NCI-H2107 treated with DMSO at 0.1 percent for 48 hours (cell line): ENCODE measurements around the gene URGCP.
"Not testable (repeated sequence)": the region's sequence is repeated elsewhere in the genome, so short reads cannot be mapped to it uniquely, and the experiment has no call there.

Experiments used
- DNase-seq: peaks from one replicate; lab custom pipeline; 2025; ENCODE audit not compliant: unreplicated experiment; lab: John Stamatoyannopoulos, UW

The URGCP gene

DNA sequence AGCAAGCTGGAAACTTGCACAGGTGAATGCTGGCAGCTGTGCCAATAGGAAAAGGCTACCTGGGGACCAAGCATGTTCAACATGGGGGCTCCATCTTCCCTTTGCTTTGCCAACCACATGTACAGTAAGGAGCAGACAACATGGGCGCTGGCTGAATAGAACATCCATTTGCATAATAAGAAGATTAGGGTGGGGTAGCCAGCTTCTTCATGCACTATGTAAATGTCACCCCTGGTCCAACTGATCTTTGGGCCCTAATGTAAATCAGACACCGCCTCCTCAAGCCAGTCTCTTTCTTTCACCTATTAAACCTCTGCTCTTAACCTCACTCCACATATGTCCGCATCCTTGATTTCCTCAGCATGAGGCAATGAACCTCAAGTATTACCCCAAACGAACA is 63.1 kb downstream of the URGCP start:
- no peak for DNase-seq

DNA sequence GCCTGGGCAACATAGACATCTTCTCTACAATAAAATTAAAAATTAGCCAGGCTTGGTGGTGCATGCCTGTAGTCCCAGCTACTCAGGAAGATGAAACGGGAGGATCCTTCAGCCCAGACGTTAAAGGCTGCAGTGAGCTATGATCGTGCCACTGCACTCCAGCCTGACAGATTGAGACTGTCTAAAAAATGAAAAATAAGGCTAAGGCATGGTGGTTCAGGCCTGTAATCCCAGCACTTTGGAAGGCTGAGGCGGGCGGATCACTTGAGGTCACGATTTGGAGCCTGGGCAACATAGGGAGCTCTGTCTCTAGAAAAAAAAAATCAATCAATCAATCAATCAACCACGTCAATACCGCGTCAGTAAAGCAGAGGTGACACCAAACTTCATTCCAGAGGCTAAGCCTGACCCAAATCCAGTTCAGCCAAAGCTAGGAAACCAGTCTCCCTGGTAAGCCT is 68.2 kb downstream of the URGCP start:
- DNase-seq, result no peak

DNA sequence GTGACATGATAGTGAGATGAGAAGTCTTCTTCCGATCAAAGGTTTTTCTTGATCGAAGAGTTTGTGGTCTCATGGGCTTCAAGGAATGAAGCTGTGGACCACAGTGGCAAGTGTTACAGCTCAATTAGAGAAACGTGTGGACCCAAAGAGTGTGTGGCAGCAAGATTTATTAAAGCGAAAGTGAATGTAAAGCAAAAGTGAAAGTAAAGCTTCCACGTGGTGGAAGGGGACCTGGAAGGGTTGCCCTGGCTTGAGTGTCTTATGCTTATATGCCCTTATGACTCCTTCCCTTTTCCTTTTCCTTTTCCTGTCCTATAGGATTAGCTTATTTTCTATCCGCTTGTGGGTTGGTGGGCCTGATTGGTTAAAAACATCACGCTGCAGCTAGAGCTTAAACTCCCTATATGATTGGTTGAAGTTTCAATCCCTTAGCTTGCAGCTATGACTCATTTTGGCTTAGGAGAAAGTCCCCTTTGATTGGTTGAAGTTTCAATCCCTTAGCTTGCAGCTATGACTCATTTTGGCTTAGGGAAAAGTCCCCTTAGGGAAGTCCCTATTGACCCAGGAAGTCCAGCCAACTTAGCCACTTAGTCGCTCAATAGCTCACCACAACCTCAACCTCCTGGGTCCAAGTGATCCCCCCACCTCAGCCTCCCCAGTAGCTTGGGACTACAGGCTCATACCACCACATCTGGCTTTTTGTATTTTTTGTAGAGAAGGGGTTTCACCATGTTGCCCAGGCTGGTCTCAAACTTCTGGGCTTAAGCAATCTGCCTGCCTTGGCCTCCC is 71.7 kb downstream of the URGCP start:
- DNase-seq, result no peak

DNA sequence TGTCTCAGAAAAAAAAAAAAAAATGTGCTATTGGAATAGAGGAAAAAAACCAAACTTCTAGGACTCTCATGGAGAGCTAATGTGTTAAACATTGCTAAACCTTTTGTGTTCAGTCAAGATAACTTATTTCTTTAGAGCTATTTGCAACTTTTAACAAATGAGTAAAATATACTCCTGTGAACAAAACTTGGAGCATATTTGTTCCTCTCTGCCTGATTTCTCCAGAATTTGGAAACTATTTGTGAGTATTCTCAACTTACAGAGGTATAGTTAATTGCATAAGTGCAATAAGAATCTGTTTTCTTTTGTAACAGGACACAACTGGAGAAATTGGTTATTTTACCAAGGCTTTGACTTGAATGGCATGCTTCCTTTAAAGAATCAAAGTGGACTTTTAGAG is 75.5 kb downstream of the URGCP start:
- DNase-seq, result not testable (repeated sequence)
